Coronary artery (tissue), 2 donors: Measurements from ENCODE around the gene RCOR3.

Experiments
- DNase-seq: peaks from one replicate; pipeline ENCODE4 v3.0.0-alpha.2; 2017; ENCODE audit warnings: low spot score
- H3K27ac ChIP-seq, 2 donors: fragments of 200-600 bp; sonication (generic); one replicate each; pipeline ENCODE4 v1.5.1; 2016 to 2019
- H3K4me3 ChIP-seq: fragments of 200-600 bp; sonication (generic); 2 replicates; pipeline ENCODE4 v1.5.1; 2016; ENCODE audit warnings: mild to moderate bottlenecking, moderate library complexity
- TF ChIP-seq, protein P1 (sequence below): fragments of 200-600 bp; sonication (generic); IDR thresholded peaks from one replicate; pipeline ENCODE4 v1.5.1; 2019; ENCODE audit warnings: antibody characterized with exemption

RCOR3 gene

GRCh38 chr1:211355873-211356272, 96.7 kb downstream of the RCOR3 start:
- H3K4me3 ChIP-seq, result no peak overlapping the region
- TF ChIP-seq, protein P1, sequence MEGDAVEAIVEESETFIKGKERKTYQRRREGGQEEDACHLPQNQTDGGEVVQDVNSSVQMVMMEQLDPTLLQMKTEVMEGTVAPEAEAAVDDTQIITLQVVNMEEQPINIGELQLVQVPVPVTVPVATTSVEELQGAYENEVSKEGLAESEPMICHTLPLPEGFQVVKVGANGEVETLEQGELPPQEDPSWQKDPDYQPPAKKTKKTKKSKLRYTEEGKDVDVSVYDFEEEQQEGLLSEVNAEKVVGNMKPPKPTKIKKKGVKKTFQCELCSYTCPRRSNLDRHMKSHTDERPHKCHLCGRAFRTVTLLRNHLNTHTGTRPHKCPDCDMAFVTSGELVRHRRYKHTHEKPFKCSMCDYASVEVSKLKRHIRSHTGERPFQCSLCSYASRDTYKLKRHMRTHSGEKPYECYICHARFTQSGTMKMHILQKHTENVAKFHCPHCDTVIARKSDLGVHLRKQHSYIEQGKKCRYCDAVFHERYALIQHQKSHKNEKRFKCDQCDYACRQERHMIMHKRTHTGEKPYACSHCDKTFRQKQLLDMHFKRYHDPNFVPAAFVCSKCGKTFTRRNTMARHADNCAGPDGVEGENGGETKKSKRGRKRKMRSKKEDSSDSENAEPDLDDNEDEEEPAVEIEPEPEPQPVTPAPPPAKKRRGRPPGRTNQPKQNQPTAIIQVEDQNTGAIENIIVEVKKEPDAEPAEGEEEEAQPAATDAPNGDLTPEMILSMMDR, result no peak
- no peak for DNase-seq
- no peak overlapping the region for H3K27ac ChIP-seq

DNA sequence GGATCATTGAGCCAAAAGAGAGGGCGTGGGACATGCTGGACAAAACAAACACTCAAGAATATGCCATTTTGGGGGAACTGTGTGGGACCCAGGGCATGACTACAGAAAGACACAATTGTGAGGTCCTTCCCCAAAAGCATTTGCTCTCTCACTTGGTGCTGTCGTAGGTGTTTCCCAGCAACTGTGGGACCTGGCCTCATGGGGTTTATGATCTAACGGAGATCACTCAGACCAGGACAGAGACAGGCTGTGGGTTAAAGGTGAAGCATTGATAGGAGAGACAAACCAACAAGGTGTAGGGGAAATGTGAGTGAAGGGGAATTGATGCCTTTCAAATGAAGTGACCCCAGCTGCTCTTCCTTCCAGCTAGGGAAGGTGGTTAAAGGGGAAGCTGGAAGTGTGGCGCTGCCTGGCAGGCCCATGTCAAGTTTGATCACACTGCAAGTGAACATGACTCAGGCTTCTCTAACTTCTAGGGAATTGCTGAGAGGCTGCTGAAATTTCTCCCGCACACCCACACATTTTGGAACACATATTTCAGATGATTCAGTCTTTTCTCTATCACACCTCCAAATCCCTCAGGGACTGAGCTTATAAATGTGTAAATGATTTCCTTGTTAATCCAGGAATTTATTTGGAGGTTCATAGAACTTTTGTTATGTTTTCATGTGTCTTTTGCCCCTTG, 97.7 kb downstream of the RCOR3 start:
- no peak for DNase-seq
- no peak overlapping the region for H3K4me3 ChIP-seq
- TF ChIP-seq, protein P1, result no peak
- no peak overlapping the region for H3K27ac ChIP-seq

DNA sequence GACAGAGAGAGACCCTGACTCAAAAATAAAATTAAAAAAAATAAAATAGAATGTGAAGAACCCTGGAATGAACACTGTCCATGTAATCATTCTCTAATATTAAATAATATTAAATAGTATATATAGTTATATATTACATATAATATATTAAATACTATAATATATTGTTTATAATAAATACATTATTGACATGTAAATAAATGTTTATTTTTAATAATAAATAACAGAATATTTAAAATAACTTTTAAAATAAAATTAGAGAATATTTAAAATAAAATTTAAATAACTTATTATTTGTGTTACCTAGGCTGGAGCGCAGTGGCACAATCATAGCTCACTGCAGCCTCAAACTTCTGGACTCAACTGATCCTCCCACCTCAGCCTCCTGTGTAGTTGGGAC, 99.5 kb downstream of the RCOR3 start:
- Histone ChIP-seq H3K27ac (no peak overlapping the region), H3K4me3 (no peak overlapping the region)
- TF ChIP-seq, protein P1, result no peak
- DNase-seq, result no peak

GRCh38 chr1:211359876-211360275, 100.7 kb downstream of the RCOR3 start:
- Histone ChIP-seq H3K27ac (no peak overlapping the region), H3K4me3 (no peak overlapping the region)
- TF ChIP-seq, protein P1, result no peak
- DNase-seq, result no peak

DNA sequence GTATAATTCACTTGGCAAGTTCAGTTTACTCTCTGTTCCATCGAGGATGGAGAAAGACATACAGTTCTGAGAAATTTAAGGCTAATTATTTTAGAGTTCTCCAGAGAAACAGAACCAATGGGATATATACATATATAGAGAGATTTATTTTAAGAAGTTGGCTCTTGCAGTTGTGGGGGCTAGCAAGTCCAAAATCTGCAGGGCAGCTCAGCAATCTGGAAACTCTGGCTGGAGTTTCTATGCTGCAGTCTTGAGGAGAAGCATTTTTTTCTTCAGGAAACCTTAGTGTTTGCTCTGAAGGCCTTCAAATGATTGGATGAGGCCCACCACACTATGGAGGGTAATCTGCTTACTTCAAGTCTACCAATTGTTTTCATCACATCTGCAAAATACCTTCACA, 102.0 kb downstream of the RCOR3 start:
- H3K27ac ChIP-seq, result no peak overlapping the region
- no peak overlapping the region for H3K4me3 ChIP-seq
- DNase-seq, result no peak
- TF ChIP-seq, protein P1, result no peak
